Thoracic aorta (tissue), 2 donors: ENCODE measurements around the gene DHRSX. TPM values are rescaled to one million over a fixed set of nuclear protein-coding genes. Genes with fewer than 3 reads are reported as not detected.

ENCODE experiments used
- ATAC-seq: fragments of 150-250 bp; one replicate; pipeline ENCODE4 v1.8.0; 2017; ENCODE audit warnings: low read depth; ENCODE audit not compliant: insufficient number of reproducible peaks, low FRiP score
- DNase-seq: peaks from one replicate; pipeline ENCODE4 v3.0.0-alpha.2; 2020; ENCODE audit warnings: low spot score
- H3K27ac ChIP-seq, 2 donors: fragments of 200-600 bp; sonication (generic); 1 replicate in 1 of 2; 2 replicates in 1 of 2; pipeline ENCODE4 v1.5.1; 2016; ENCODE audit warnings: mild to moderate bottlenecking in 2 of 2, moderate library complexity in 2 of 2
- H3K27me3 ChIP-seq: fragments of 200-600 bp; sonication (generic); replicated peaks from 2 replicates; pipeline ENCODE4 v1.6.0; 2016; ENCODE audit warnings: mild to moderate bottlenecking; ENCODE audit not compliant: insufficient read depth
- H3K36me3 ChIP-seq: fragments of 200-600 bp; sonication (generic); one replicate; pipeline ENCODE4 v1.5.1; 2016
- H3K4me1 ChIP-seq, 2 donors: fragments of 200-600 bp; sonication (generic); 1 replicate in 1 of 2; 2 replicates in 1 of 2; pipeline versions ENCODE4 v1.5.1 to v1.6.0; 2016; ENCODE audit warnings: low read depth in 2 of 2, mild to moderate bottlenecking in 1 of 2; ENCODE audit not compliant: control insufficient read depth in 1 of 2
- H3K4me3 ChIP-seq: fragments of 200-600 bp; sonication (generic); 2 replicates; pipeline ENCODE4 v1.5.1; 2016; ENCODE audit warnings: mild to moderate bottlenecking
- H3K9me3 ChIP-seq: fragments of 200-600 bp; sonication (generic); 2 replicates; pipeline ENCODE4 v1.5.1; 2016
- CTCF ChIP-seq: fragments of 200-600 bp; sonication (generic); IDR thresholded peaks from one replicate; pipeline ENCODE4 v1.5.1; 2019; ENCODE audit warnings: antibody characterized with exemption
- total RNA-seq, 2 donors: library from RNA; depleted of rRNA; stranded (reverse); fragments of >200 nt; gene quantifications; one replicate each; pipeline versions ENCODE4 v1.1.0 to v1.2.3, GENCODE V29; 2016

The DHRSX gene
- total RNA-seq, 2 donors from 2014 or later: 14.9 to 16.8 TPM

DNA sequence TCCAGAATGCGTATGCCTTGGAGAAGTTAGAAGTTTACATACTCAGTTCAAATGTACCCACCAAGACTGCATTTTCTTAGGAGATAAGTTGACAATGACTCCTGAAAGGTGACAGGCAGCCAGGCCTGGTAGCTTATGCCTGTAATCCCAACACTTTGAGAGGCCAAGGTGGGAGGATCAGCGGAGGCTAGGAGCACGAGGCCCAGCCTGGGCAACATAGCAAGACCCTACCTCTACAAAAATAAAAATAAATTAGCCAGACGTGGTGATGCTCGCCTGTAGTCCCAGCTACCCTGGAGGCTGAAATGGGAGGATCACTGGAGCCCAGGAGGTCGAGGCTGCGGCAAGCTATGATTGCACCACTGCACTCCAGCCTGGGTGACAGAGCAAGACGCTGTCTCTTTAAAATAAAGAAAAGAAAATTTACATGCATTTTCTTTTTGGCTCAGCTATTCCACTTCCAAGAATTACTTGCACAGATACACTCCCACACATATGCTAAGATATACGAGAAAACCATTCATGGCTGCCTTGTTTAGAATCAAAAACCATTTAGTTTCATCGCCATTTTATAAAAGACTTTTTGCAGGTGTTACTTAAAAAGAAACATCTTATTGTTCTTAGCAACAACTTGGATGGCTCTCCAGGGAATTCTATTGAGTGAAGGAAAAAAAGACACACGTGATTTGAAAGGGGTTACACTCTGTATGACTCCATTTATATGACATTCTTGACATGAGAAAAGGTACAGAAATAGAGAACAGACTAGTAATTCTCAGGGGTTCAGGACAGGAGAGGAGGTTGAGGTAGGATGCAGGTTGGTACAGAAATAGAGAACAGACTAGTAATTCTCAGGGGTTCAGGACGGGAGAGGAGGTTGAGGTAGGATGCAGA, 66.3 kb downstream of the DHRSX start:
- no peak for ATAC-seq
- no peaks in the 10 kb centered on the region for H3K27me3 ChIP-seq
- H3K4me3 ChIP-seq: no peak overlapping the region
- no peak for DNase-seq
- H3K27ac ChIP-seq: no peak overlapping the region
- H3K9me3 ChIP-seq: no peaks in the 10 kb centered on the region
- no peaks in the 10 kb centered on the region for H3K4me1 ChIP-seq
- no peaks in the 10 kb centered on the region for H3K36me3 ChIP-seq
- no peak for TF ChIP-seq CTCF

DNA sequence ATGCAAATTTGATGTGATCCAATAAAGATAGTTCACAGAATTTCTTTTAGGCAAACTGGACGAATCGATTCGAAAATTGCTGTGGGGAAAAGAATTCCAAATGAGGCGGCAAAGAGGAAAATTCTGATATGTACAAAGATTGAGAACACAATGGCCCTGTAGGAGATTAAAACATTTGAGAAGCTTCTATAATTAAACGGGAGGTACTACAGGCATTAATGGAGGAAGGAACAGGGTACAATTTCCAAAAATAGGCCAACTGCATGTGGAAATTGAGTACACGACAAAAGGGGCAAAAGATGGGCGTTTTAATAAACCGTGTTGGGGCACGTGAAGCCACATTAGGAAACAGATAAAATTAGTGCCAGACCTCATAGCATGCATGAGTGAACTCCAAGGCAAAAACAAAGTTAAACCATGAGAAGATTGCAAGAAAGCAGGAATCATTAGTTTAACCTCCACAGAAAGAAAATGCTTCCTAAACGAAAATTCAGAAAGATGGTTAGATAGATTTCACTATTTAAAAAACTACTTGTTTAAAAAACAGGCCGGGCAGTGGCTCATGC, 68.4 kb downstream of the DHRSX start:
- Histone ChIP-seq H3K36me3 (no peaks in the 10 kb centered on the region), H3K9me3 (no peaks in the 10 kb centered on the region), H3K4me1 (no peaks in the 10 kb centered on the region), H3K4me3 (no peak overlapping the region), H3K27me3 (no peaks in the 10 kb centered on the region), H3K27ac (no peak overlapping the region)
- DNase-seq (no peak), ATAC-seq (no peak)
- no peak for TF ChIP-seq CTCF

DNA sequence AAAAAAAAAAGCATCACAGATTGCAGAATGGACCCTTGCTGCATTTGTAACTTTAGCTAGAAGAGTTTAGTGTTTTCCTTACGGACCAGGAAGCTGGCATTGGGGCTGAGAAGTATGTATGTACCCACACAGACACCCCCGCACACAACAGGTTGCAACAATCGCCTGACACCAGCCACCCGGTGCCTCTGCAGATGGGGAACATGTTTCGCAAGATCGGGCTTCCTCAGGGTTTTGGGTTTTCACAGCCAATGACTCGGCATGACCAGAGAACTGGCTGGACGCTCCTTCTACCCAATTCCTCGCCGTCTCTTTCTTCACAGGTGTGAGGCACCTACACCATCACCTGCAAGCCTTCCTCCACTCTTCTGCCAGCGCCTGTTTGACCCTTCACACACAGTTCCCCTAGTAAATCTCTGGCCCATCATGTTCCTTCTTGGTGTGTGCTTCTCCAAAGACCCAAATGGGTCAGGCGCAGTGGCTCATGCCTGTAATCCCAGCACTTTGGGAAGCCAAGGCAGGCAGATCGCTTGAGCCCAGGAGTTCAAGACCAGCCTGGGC, 70.4 kb downstream of the DHRSX start:
- Histone ChIP-seq H3K36me3 (no peaks in the 10 kb centered on the region), H3K4me1 (no peaks in the 10 kb centered on the region), H3K4me3 (no peak overlapping the region), H3K27ac (no peak overlapping the region), H3K27me3 (no peaks in the 10 kb centered on the region), H3K9me3 (no peaks in the 10 kb centered on the region)
- ATAC-seq: no peak
- DNase-seq: no peak
- TF ChIP-seq CTCF: no peak

- H3K9me3 ChIP-seq: no peaks in the 10 kb centered on the region
- no peaks in the 10 kb centered on the region for H3K4me1 ChIP-seq
- DNase-seq (no peak), ATAC-seq (no peak)
- H3K36me3 ChIP-seq: no peaks in the 10 kb centered on the region
- H3K4me3 ChIP-seq: no peak overlapping the region
- no peak for TF ChIP-seq CTCF
- H3K27me3 ChIP-seq: no peaks in the 10 kb centered on the region
- H3K27ac ChIP-seq: no peak overlapping the region
Measured at GRCh38 chrX:2427737-2428136, 73.0 kb downstream of the DHRSX start.

GRCh38 chrX:2427147-2427546, 73.6 kb downstream of the DHRSX start:
- no peak for TF ChIP-seq CTCF
- ATAC-seq (no peak), DNase-seq (no peak)
- Histone ChIP-seq H3K27ac (no peak overlapping the region), H3K4me3 (no peak overlapping the region), H3K27me3 (no peaks in the 10 kb centered on the region), H3K36me3 (no peaks in the 10 kb centered on the region), H3K4me1 (no peaks in the 10 kb centered on the region), H3K9me3 (no peaks in the 10 kb centered on the region)
